ENCODE results near the gene ALG2.

DNA sequence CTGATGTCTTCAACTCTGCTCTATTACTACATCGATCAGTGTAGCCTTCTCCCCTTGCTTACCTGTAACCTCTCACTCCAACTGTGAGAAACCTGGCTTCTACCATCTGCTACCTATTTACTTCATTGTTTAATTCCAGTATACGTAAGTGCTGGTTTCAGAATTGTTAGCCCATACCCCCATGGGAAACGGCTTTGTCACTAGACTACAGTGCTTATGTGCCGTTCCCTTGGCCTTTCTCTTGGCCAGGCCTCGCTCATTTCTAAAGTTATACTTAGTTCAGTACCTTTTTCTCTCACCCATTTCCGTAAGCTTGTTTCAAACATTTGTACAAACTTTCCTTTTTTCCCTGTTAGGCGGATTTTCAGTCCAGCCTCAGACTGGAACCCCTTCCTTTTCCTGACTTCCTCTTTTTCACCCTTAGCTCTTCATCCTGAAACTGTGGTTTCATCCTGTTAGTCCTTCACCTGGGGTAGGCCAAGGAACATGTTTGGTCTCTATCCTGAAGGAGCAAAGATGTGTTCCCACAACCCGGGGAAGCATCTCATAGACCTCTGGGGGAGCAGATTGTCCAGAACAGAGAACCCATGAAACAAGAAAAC is 21.7 kb downstream of the ALG2 start:
- TF ChIP-seq CTCF (IDR thresholded peaks at IDR 0.05) (no peak), POLR2A (IDR thresholded peaks at IDR 0.05) (no peak)

Measured in heart left ventricle (tissue), 13 donors.